T-helper 17 cell (primary cell): ENCODE results near the gene SELENOK. TPM values are rescaled to one million over a fixed set of nuclear protein-coding genes. Genes with fewer than 3 reads are reported as not detected.

Source experiments
- ATAC-seq: fragments of 150-1000 bp; cut with Tn5 transposase; 2 replicates; pipeline ENCODE4 v1.10.0; 2021; ENCODE audit warnings: mild to moderate bottlenecking, moderate library complexity
- DNase-seq, 3 donors: peaks; one replicate each; pipeline versions ENCODE4 v3.0.0 to v3.0.0-alpha.2; 2020 to 2021
- H3K9me3 ChIP-seq: one replicate; pipeline ENCODE4 v1.7.0; 2013; ENCODE audit warnings: low read length, mild to moderate bottlenecking; ENCODE audit not compliant: control insufficient read depth, poor library complexity, severe bottlenecking
- H3K27ac Mint-ChIP-seq: one replicate; pipeline ENCODE4 v1.8.0; 2022; ENCODE audit warnings: mild to moderate bottlenecking, moderate library complexity, mixed read lengths
- H3K27me3 Mint-ChIP-seq: one replicate; pipeline ENCODE4 v1.8.0; 2022; ENCODE audit warnings: mixed read lengths
- H3K36me3 Mint-ChIP-seq: one replicate; pipeline ENCODE4 v1.8.0; 2022; ENCODE audit warnings: low read depth, mixed read lengths
- H3K4me1 Mint-ChIP-seq: one replicate; pipeline ENCODE4 v1.8.0; 2022; ENCODE audit warnings: mild to moderate bottlenecking, mixed read lengths
- H3K4me3 Mint-ChIP-seq: one replicate; pipeline ENCODE4 v1.8.0; 2022; ENCODE audit warnings: mild to moderate bottlenecking, moderate library complexity, mixed read lengths
- total RNA-seq, 4 donors: library from RNA in 2 of 4; stranded (reverse) in 2 of 4; gene quantifications; one replicate each; pipeline ENCODE4 v1.2.3 and lab custom pipeline; 2022 to 2026

Gene SELENOK
- total RNA-seq, 2 donors from 2014 or later, result 114 to 121 TPM

- H3K36me3 Mint-ChIP-seq, result peaks cover 5% of the 10 kb centered on the region
- peaks cover 6% of the 10 kb centered on the region for H3K4me1 Mint-ChIP-seq
- H3K4me3 Mint-ChIP-seq, result peak overlapping the region; percentile 70
- ATAC-seq, result no peak
- no peaks in the 10 kb centered on the region for H3K9me3 ChIP-seq
- H3K27me3 Mint-ChIP-seq, result peaks cover 60% of the 10 kb centered on the region
- H3K27ac Mint-ChIP-seq, result peak overlapping the region; percentile 63
- no peak for DNase-seq
These were observed 47.2 kb downstream of the SELENOK start for GRCh38 chr3:53844262-53845102.

DNA sequence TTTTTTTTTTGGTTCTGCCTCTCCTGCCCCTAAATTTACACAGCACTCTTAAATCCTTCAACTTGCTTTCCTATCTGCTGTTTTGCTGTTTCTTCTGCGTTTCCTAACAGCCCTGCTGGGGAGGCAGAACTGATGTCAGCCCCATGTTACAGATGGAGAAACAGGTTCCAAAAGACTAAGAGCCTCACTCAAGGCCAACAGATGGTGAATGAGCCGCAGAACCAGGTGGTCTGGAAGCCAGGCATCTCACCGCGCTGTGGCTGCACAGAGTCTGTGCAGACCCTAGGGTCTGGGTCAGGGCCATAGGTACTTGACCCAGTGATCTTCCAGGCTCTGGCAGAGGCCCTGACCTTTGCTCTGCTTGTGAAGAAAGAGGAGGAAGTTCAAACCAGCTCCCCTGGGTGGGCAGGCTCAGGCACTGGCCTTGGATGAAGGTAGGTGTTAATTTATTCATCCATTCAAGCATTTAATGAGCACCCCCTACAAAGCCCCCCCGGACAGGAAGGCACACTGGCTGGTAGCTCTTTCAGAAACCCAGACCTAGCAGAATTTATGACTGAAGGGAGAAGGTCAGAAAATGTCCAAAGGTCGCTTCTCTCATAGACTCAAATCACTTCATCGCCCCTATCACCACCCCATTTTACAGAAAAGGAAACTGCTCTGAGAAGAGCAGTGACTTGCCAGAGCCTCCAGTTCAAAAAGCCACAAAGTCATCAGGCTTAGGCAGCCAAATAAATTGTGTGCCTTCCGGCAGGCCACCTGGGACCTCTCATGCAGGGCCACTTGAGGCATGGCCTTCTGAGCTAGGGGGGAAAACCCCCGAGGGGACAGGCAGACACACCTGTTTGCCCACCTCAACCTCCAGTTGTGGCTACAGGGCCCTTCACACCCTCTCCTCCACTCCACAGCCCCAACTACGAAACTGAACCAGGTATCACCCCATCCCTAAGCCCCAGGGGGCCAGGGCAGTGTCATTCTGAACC, 48.2 kb downstream of the SELENOK start:
- Mint-ChIP-seq H3K4me1 (peaks cover 2% of the 10 kb centered on the region), H3K4me3 (peak overlapping the region; percentile 60)

DNA sequence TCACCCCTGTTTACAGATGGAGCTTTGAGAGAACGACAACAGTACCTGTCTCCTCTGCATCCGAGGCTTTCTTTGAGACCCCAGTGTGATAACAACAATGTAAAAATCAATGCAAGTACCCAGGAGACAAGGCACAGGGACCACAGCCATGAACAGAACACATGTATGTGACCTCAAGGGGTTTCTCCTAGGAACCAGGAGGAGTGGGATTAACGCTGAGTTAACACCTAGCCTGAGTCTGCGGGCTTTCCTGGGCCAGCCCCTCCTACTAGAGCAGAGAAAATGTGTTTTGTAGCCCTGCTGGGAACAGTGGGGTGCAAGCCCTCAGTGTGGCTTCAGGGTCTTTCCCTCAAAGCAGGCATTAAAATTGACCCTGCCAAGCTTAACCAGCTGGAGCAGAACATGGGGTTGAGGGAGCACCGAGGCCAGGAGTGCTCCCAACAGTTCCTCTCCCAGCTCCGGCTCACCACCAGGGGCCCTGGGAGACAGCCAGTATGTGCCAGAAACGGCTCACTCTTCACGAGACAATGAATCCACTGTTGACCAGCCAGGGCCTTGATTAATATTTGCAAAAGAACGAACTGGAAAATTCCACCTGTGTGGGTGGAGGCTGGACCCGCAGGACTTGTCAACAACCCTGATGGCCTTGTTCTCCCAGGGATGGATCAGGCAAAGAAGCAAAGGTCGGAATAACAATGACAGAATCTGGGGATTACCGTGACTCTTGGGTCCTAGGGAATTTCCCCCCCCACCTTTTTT, 49.0 kb downstream of the SELENOK start:
- Mint-ChIP-seq H3K4me1 (peaks cover 2% of the 10 kb centered on the region), H3K36me3 (no peaks in the 10 kb centered on the region), H3K27me3 (peaks cover 60% of the 10 kb centered on the region), H3K4me3 (no peak overlapping the region), H3K27ac (peak overlapping the region; percentile 37)
- DNase-seq (no peak), ATAC-seq (no peak)
- no peaks in the 10 kb centered on the region for H3K9me3 ChIP-seq

More for the DNA sequence above, 48.2 kb downstream of the SELENOK start:
- Mint-ChIP-seq H3K27ac (peak overlapping the region; percentile 63), H3K36me3 (peaks cover under 1% of the 10 kb centered on the region), H3K27me3 (peaks cover 63% of the 10 kb centered on the region)
- no peak for ATAC-seq
- no peak for DNase-seq
- H3K9me3 ChIP-seq, result no peaks in the 10 kb centered on the region

GRCh38 chr3:53841296-53841695, 50.4 kb downstream of the SELENOK start:
- peaks cover 4% of the 10 kb centered on the region for H3K4me1 Mint-ChIP-seq
- H3K27me3 Mint-ChIP-seq, result peaks cover 49% of the 10 kb centered on the region
- H3K4me3 Mint-ChIP-seq, result no peak overlapping the region
- ATAC-seq (no peak), DNase-seq (no peak)
- no peaks in the 10 kb centered on the region for H3K9me3 ChIP-seq
- H3K36me3 Mint-ChIP-seq, result no peaks in the 10 kb centered on the region
- H3K27ac Mint-ChIP-seq, result no peak overlapping the region

GRCh38 chr3:53837331-53837730, 54.3 kb downstream of the SELENOK start:
- Mint-ChIP-seq H3K36me3 (no peaks in the 10 kb centered on the region), H3K4me1 (peaks cover 2% of the 10 kb centered on the region), H3K27me3 (peaks cover 23% of the 10 kb centered on the region), H3K27ac (no peak overlapping the region), H3K4me3 (no peak overlapping the region)
- H3K9me3 ChIP-seq, result no peaks in the 10 kb centered on the region
- DNase-seq (no peak), ATAC-seq (no peak)

DNA sequence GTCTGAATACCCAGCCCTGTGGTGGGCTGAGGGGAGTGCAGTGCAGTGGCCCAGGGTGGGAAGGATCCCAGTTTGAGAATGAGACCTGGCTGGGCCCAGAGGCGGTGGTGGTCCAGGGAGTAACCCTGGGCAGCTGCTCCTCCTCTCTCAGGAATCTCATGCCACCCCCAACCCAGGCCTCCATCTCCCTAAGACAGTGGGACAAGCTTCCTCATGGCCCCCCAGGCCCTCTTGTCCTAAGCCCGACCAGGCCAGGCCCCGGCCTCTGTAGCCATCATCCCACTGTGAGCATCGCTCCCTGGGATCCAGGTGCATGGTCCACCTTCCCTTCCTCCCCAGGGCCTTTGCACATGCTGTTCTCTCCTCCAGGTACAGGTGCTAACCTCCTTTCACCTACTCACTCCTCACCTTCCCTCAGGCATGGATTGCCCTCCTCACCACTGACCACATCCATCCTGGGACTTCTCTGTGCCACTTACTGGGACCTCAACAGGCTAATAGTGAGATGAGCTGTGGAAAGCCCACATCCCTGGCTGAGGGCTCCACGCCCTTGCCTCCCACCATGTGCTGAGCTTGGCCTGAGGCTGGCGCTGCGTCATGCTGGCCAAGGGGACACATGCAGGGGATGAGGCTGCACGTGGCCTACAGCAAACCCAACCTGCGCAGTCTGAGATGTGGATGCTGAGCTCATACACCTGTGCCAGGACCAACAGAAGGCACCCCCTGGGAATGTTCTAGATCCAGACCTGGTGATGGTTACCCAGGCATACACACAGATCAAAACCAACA, 55.4 kb downstream of the SELENOK start:
- Mint-ChIP-seq H3K27ac (no peak overlapping the region), H3K36me3 (no peaks in the 10 kb centered on the region), H3K27me3 (peaks cover 23% of the 10 kb centered on the region), H3K4me3 (no peak overlapping the region), H3K4me1 (peaks cover 2% of the 10 kb centered on the region)
- DNase-seq, result no peak
- no peaks in the 10 kb centered on the region for H3K9me3 ChIP-seq
- no peak for ATAC-seq

DNA sequence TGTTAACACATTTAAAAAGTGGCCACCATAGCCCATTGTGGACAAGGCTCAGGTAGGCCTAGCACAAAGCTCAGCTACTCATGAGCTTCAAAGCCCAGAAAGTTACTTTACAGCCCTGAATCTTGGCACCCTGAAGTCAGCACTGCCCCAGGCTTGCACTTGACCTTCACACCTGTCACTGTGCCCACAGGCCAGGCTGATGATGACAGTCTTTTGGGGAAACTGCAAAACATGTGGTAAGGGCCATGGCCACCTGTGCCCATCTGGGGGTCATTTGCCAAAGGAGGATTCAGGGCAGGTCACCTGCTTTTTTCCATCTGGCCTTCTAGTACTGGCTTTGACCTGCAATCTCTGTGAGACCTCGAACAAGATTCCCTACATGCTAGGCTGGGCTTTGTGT, 56.4 kb downstream of the SELENOK start:
- no peak for ATAC-seq
- no peaks in the 10 kb centered on the region for H3K9me3 ChIP-seq
- Mint-ChIP-seq H3K27ac (no peak overlapping the region), H3K4me1 (peaks cover 2% of the 10 kb centered on the region), H3K36me3 (no peaks in the 10 kb centered on the region), H3K4me3 (no peak overlapping the region), H3K27me3 (peaks cover 23% of the 10 kb centered on the region)
- DNase-seq, result no peak

DNA sequence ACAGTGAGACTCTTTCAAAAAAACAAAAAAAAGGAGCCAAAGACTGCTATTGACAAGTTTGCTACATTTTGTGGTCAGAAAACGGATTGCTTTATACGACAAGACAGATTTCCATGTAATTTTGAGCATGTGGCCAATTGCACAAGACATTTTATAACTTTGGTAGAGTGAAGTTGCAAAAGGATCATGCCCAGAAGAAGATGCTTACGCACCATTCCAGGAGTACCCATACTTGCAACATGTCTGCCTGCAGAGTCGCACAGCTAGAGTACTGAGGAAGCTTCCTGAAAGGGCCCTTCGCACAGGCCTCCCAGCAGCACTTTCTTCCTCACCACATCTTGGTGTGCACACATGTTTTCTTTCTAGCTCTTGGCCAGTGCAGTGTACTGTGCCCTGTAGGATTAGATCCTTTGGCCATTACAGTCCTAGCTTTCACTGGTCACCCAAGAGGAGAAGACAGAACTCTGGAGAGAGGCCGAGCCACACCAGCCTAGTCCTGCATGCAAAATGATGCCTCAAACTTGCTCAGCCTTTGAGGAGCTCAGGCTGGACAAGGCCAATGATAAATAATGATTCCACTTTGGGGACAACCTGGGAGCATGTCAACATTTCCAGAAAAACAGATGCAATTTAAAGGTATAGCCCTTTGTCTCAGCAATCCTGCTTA, 57.1 kb downstream of the SELENOK start:
- no peak overlapping the region for H3K4me3 Mint-ChIP-seq
- H3K9me3 ChIP-seq, result no peaks in the 10 kb centered on the region
- no peaks in the 10 kb centered on the region for H3K36me3 Mint-ChIP-seq
- ATAC-seq (no peak), DNase-seq (no peak)
- no peak overlapping the region for H3K27ac Mint-ChIP-seq
- peaks cover 16% of the 10 kb centered on the region for H3K27me3 Mint-ChIP-seq
- peaks cover 2% of the 10 kb centered on the region for H3K4me1 Mint-ChIP-seq

Other genes with a start within 250 kb of the SELENOK start
- gene CHDH, start 45.4 kb downstream of the SELENOK start, total RNA-seq, result under 1 TPM; 0.50 to 0.94 TPM
- under 1 TPM; 0.44 to 0.75 TPM for gene IL17RB, start 45.3 kb downstream of the SELENOK start, total RNA-seq
- gene ACTR8, start 9.7 kb downstream of the SELENOK start, total RNA-seq, result 10 to 100 TPM; 15.7 to 21.2 TPM
- under 1 TPM in 1 of 2 donors, not detected in 1; 0.08 TPM for gene CACNA2D3, start 230.7 kb upstream of the SELENOK start, total RNA-seq